IPS DF 19.7 (cell line): ENCODE measurements around the gene AGBL4.
A peak's percentile ranks its signal among the peaks of the same experiment; 100 is the strongest.
"Not testable (repeated sequence)": the region's sequence is repeated elsewhere in the genome, so short reads cannot be mapped to it uniquely, and the experiment has no call there.

ENCODE experiments used
- DNase-seq: peaks from one replicate; pipeline ENCODE4 v3.0.0-alpha.2; 2013; ENCODE audit warnings: low read depth, low spot score

The AGBL4 gene

DNA sequence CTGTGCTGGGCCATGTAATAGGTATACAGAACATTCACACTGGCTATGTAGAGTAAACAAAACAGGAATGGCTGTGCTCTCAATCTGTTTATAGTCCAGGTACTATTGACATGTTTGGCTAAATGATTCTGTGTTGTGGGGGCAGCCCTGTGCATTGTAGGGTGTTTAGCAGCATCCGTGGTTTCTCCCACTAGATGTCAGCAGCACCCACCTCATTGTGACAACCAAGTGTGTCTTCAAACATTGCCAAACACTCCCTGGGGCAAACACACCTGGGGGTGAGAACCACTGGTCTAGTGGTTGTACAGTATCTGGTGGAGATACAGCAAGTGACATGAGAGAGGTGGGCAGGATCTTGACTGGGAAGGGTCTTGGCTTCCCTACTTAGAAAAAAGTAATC, 1471.3 kb downstream of the AGBL4 start:
- no peak for DNase-seq

- no peak for DNase-seq
Observed at GRCh38 chr1:48548985-48549384, 1474.8 kb downstream of the AGBL4 start.

GRCh38 chr1:48547561-48548220, 1476.1 kb downstream of the AGBL4 start:
- DNase-seq, result no peak

GRCh38 chr1:48543854-48544253, 1479.9 kb downstream of the AGBL4 start:
- DNase-seq, result no peak

DNA sequence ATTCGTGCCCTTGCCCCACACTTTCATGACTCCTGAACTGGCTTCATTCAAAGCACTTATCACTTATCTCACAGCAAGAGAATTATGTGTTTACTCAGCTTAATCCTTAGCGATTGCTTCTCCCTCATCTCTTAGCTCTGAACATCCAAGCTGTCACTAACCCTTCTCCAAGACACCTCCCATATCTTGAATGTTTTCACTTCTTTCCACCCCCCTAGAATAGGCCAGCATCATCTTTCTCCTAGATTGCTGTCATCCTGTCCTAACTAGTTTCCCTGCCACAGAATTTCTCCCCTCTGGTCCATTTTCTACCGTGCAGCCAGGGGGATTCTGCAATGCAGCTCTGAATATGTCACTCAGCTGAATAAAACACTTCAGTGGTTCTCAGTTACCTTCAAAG, 1483.2 kb downstream of the AGBL4 start:
- DNase-seq, result no peak

DNA sequence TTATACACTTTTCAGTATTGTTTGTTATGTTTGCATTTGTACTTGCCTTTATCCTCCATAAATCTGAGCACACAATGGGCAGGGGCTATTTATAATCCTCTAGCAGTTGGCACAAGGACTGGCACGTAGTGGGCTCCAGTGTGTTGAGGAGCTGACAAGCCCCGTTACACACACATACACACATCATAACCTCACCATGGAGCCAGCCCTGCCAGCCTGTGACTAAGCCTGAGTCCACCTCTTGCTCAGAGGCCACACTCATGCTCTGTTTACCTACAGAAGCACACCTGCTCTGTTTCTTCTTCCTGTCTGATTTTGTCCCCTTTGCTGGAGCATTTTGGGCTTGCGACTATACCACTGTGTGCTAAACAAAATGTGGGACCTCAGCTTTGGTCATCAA, 1487.3 kb downstream of the AGBL4 start:
- no peak for DNase-seq

- no peak for DNase-seq
Observed at GRCh38 chr1:48532976-48533375, 1490.8 kb downstream of the AGBL4 start.

GRCh38 chr1:48530727-48531351, 1492.9 kb downstream of the AGBL4 start:
- DNase-seq, result peak; percentile 70

DNA sequence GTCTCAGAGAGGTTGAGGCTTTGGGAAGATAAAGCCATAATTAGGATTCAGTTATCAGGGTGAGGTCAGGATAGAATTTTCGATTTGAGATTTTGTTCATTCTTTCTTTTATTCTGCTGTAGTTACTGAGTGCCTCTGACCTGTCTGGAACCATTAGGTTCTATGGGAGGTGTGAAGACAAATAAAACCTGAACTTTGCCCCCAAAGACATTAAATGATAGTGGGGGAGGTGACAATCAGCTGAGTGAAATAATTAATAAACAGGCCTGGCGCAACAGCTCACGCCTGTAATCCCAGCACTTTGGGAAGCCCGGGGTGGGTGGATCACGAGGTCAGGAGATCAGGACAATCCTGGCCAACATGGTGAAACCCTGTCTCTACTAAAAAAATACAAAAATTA, 1496.7 kb downstream of the AGBL4 start:
- DNase-seq, result no peak

- no peak for DNase-seq
Observed at GRCh38 chr1:48526008-48526710, 1497.6 kb downstream of the AGBL4 start.

- no peak for DNase-seq
Observed at GRCh38 chr1:48524892-48525467, 1498.8 kb downstream of the AGBL4 start.

DNA sequence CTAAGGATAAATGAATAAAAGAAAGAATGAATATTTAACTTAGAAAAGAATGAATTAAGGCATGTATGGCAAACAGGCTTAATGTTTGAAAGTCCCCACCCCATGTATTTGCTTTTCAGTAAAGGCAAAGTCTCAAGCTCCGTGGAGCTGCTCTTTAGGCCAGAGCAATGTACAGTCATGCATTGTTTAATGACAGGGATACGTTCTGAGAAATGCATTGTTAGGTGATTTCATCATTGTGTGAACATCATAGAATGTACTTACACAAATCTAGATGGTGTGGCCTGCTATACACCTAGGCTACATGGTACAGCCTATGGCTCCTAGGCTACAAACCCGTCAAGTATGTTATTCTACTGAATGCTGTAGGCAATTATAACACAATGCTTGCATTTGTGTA, 1500.2 kb downstream of the AGBL4 start:
- DNase-seq, result no peak

DNA sequence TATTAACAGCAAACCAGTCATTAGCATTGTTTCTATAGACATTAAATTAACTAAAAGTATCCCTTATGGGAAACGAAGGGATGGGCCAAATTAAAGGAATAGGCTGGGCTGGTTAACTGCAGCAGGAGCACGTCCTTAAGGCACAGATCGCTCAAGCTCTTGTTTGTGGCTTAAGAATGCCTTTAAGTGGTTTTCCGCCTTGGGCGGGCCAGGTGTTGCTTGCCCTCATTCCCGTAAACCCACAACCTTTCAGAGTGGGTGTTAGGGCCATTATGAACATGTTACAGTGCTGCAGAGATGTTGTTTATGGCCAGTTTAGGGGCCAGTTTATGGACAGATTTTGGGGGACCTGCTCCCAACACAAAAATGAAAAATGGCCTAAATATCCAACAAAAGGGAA, 1503.9 kb downstream of the AGBL4 start:
- not testable (repeated sequence) for DNase-seq

GRCh38 chr1:48506870-48507269, 1516.9 kb downstream of the AGBL4 start:
- no peak for DNase-seq

DNA sequence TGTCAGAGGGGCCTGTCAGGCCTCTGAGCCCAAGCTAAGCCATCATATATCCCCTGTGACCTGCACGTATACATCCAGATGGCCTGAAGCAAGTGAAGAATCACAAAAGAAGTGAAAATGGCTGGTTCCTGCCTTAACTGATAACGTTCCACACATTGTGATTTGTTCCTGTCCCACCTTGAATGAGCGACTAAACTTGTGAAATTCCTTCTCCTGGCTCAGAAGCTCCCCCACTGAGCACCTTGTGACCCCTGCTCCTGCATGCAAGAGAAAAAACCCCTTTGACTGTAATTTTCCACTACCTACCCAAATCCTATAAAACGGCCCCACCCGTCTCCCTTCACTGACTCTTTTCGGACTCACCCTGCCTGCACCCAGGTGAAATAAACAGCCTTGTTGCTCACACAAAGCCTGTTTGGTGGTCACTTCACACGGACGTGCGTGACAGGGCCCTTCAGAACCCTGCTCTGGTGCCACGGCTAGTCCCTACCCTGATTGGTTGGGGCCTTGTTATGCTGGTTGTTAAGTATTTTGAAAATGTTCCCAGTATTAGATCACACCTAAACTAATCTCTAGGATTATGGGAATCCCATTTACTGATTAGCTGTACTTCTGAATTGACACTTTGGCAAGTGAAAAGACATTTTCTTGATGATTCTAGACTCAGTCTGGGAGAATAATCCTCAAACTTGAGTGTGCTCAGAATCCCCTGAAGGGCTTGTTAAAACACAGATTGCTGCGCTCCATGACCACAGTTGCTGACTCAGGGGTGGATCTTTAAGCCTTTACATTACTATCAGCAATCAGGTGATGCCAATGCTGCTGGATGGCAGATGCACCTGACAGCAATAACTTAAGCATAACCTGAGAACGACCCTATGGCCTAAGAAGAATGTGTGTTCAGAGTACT, 1523.0 kb downstream of the AGBL4 start:
- DNase-seq, result no peak

DNA sequence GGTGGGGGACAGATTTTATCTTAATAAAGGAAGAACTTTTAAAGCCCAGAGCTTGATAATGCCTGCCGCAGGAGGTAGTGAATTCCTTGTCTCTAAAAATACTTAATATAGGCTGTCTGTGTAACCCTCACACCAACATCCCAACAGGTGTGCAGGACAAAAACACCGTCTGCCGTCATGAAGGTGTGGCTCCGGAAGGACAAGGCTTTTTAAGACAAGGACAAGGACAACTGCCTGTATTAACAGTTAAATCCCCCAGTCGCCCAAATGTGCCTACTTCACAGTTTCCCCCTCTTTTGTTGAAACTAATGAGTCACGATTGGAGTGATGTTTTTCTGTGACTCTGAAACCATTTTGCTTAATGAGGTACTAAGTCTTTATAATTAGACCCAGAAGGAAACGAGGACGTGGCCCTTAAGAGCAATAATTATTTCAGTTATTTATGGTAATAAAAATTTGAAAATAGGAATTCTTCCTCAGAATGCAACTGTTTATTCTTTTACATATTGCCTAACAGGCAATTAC, 1524.5 kb downstream of the AGBL4 start:
- no peak for DNase-seq

- DNase-seq, result peak; percentile 33
Observed at GRCh38 chr1:48498096-48498791, 1525.5 kb downstream of the AGBL4 start.

- DNase-seq, result no peak
Observed at GRCh38 chr1:48495911-48496310, 1527.8 kb downstream of the AGBL4 start.

GRCh38 chr1:48495166-48495565, 1528.6 kb downstream of the AGBL4 start:
- no peak for DNase-seq

- no peak for DNase-seq
Observed at GRCh38 chr1:48493970-48494769, 1529.6 kb downstream of the AGBL4 start.
